GM19193 (cell line): ENCODE measurements around the gene EMC9.

Experiments
- POLR2A ChIP-seq: IDR thresholded peaks from 4 replicates; pipeline ENCODE4 v1.6.1; 2011; ENCODE audit not compliant: insufficient read depth, insufficient read length; ENCODE audit errors: extremely low read depth

Gene EMC9

GRCh38 chr14:24160850-24161804 lies 19.7 kb upstream of the EMC9 start, which contains the start of gene IRF9:
Gene IRF9, plus strand, starts transcription at chr14:24161265. Its CDS starts 880 bp downstream, at chr14:24162145.
- peak; percentile 98 for TF ChIP-seq POLR2A

- TF ChIP-seq POLR2A, result no peak
Measured at GRCh38 chr14:24160499-24160849, 19.1 kb upstream of the EMC9 start.

- TF ChIP-seq POLR2A, result no peak
Measured at GRCh38 chr14:24159777-24160498, 18.5 kb upstream of the EMC9 start.

- no peak for TF ChIP-seq POLR2A
Measured at GRCh38 chr14:24157331-24157730, 15.9 kb upstream of the EMC9 start.

GRCh38 chr14:24156840-24157239 lies 15.4 kb upstream of the EMC9 start:
- no peak for TF ChIP-seq POLR2A

- TF ChIP-seq POLR2A, result no peak
Measured at GRCh38 chr14:24155100-24155499, 13.7 kb upstream of the EMC9 start.

- TF ChIP-seq POLR2A, result no peak
Measured at GRCh38 chr14:24151404-24152080, 10.2 kb upstream of the EMC9 start.

GRCh38 chr14:24150993-24151392 lies 9.6 kb upstream of the EMC9 start:
- no peak for TF ChIP-seq POLR2A

GRCh38 chr14:24150567-24150966 lies 9.2 kb upstream of the EMC9 start:
- no peak for TF ChIP-seq POLR2A

- no peak for TF ChIP-seq POLR2A
Measured at GRCh38 chr14:24150061-24150460, 8.7 kb upstream of the EMC9 start.

- no peak for TF ChIP-seq POLR2A
Measured at GRCh38 chr14:24149302-24149969, 8.0 kb upstream of the EMC9 start.

GRCh38 chr14:24147761-24148428 lies 6.5 kb upstream of the EMC9 start:
- no peak for TF ChIP-seq POLR2A

GRCh38 chr14:24146978-24147760 lies 5.8 kb upstream of the EMC9 start, which contains the start of gene RNF31:
Gene RNF31, plus strand, starts transcription at chr14:24147498. Its CDS starts 201 bp downstream, at chr14:24147699.
- peak; percentile 70 for TF ChIP-seq POLR2A
